Adipocyte (in vitro differentiated cells): ENCODE measurements around the gene ZNF689.

ENCODE experiments used
- DNase-seq: peaks from one replicate; pipeline ENCODE4 v3.0.0-alpha.2; 2015; ENCODE audit warnings: low read depth
- H3K27me3 ChIP-seq: replicated peaks from 2 replicates; pipeline ENCODE4 v1.7.0; 2013; ENCODE audit warnings: mild to moderate bottlenecking, low read length, moderate library complexity; ENCODE audit not compliant: control insufficient read depth, insufficient read depth
- H3K36me3 ChIP-seq: 2 replicates; pipeline ENCODE4 v1.7.0; 2013; ENCODE audit warnings: low read length, mild to moderate bottlenecking, moderate library complexity; ENCODE audit not compliant: control insufficient read depth, insufficient read depth, severe bottlenecking
- H3K4me1 ChIP-seq: 2 replicates; pipeline ENCODE4 v1.7.0; 2013; ENCODE audit warnings: mild to moderate bottlenecking, low read length, moderate library complexity; ENCODE audit not compliant: control insufficient read depth, insufficient read depth
- H3K4me3 ChIP-seq: 2 replicates; pipeline ENCODE4 v1.7.0; 2013; ENCODE audit warnings: mild to moderate bottlenecking, low read length, moderate library complexity
- H3K9ac ChIP-seq: 2 replicates; pipeline ENCODE4 v1.7.0; 2013; ENCODE audit warnings: mild to moderate bottlenecking, low read length, moderate library complexity
- H3K9me3 ChIP-seq: 2 replicates; pipeline ENCODE4 v1.7.0; 2013; ENCODE audit warnings: mild to moderate bottlenecking, low read length, moderate library complexity; ENCODE audit not compliant: control insufficient read depth

ZNF689 gene

GRCh38 chr16:30557957-30558788 lies 52.0 kb downstream of the ZNF689 start, which contains the start of gene ZNF764:
TSS of gene ZNF764 (minus strand) at chr16:30558374. CDS start at chr16:30558182, 192 bp downstream.
- Histone ChIP-seq H3K9ac (peak within 1 kb of the TSS; percentile 95), H3K4me1 (peaks cover 4% of the 10 kb centered on the region), H3K9me3 (no peaks in the 10 kb centered on the region), H3K27me3 (no peaks in the 10 kb centered on the region), H3K36me3 (peaks cover 14% of the 10 kb centered on the region), H3K4me3 (peak within 1 kb of the TSS; percentile 91)
- DNase-seq, result peak; percentile 100

DNA sequence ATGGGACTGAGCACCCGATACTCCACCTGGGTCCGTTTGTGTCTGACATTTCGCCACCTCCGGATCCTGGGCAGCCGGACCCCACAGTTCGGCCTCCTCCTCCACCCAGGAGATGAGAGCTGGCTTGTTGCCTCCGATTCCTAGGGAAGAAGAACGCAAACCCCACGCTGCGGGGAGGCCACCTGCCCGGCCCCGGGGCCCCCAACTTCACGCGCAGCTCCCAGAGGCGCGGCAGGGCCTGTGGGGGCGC lies 52.6 kb downstream of the ZNF689 start:
- Histone ChIP-seq H3K27me3 (no peaks in the 10 kb centered on the region), H3K9me3 (no peaks in the 10 kb centered on the region), H3K9ac (peak overlapping the region; percentile 95), H3K36me3 (peaks cover 14% of the 10 kb centered on the region), H3K4me3 (peak overlapping the region; percentile 91), H3K4me1 (peaks cover 4% of the 10 kb centered on the region)
- DNase-seq, result no peak

GRCh38 chr16:30556125-30556473 lies 54.1 kb downstream of the ZNF689 start:
- peaks cover 14% of the 10 kb centered on the region for H3K36me3 ChIP-seq
- no peaks in the 10 kb centered on the region for H3K9me3 ChIP-seq
- DNase-seq, result no peak
- no peaks in the 10 kb centered on the region for H3K27me3 ChIP-seq
- H3K4me1 ChIP-seq, result peaks cover 8% of the 10 kb centered on the region
- H3K9ac ChIP-seq, result no peak overlapping the region
- H3K4me3 ChIP-seq, result no peak overlapping the region

- Histone ChIP-seq H3K36me3 (peaks cover 14% of the 10 kb centered on the region), H3K4me3 (no peak overlapping the region), H3K9ac (no peak overlapping the region), H3K9me3 (no peaks in the 10 kb centered on the region), H3K4me1 (peaks cover 8% of the 10 kb centered on the region), H3K27me3 (no peaks in the 10 kb centered on the region)
- DNase-seq, result no peak
Observed at GRCh38 chr16:30555315-30556124, 54.7 kb downstream of the ZNF689 start.

- no peak for DNase-seq
- Histone ChIP-seq H3K4me3 (no peak overlapping the region), H3K36me3 (peaks cover 14% of the 10 kb centered on the region)
Observed at GRCh38 chr16:30554557-30555314, 55.5 kb downstream of the ZNF689 start.

DNA sequence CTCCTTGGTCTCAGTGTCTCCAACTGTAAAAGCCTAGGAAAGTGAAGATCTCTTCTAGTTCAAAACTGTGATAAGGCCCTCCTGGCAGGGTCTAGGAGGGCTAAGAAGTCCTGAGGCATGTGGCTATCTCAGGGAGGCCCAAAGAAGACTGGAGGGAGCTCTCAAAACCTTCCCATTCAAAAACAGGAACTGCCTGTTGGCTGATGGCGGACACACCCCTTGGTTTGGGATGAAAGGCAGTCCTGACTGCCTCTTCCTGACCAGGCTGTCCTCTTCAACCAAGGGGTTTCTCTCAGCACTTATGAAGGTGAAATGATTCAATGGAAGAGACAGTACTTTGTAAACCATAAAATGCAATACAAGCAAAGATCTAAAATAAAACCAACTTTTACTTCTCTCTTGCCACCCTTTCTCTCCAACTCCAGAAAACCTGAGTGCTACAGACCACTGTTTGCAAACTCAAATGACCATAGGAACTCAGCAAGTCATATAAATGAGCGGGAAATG lies 56.7 kb downstream of the ZNF689 start:
- no peaks in the 10 kb centered on the region for H3K27me3 ChIP-seq
- no peak overlapping the region for H3K9ac ChIP-seq
- no peak for DNase-seq
- H3K4me3 ChIP-seq, result no peak overlapping the region
- H3K4me1 ChIP-seq, result peaks cover 12% of the 10 kb centered on the region
- H3K9me3 ChIP-seq, result no peaks in the 10 kb centered on the region
- H3K36me3 ChIP-seq, result peaks cover 14% of the 10 kb centered on the region

More at GRCh38 chr16:30554557-30555314, 55.5 kb downstream of the ZNF689 start:
- Histone ChIP-seq H3K27me3 (no peaks in the 10 kb centered on the region), H3K4me1 (peaks cover 8% of the 10 kb centered on the region), H3K9me3 (no peaks in the 10 kb centered on the region), H3K9ac (no peak overlapping the region)

DNA sequence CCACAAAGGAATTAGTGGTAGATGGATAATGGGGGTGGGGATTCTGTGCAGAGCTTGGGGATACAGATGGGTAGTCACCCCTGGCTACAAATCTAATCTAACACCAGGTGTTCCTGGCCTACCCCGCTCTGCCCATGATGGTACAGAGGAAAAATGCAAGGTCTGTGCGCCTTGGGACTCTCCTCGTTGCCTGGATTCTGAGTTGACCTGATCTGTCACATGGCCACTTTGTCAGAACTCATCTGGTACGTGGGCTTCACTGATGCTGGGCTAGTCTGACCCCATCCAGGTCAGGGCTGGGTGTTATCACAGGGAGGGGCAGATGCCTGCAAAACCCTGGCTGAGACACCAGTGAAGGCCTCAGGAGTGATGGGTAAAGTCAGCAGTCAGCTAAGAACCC lies 57.2 kb downstream of the ZNF689 start:
- no peaks in the 10 kb centered on the region for H3K27me3 ChIP-seq
- DNase-seq, result no peak
- no peaks in the 10 kb centered on the region for H3K9me3 ChIP-seq
- H3K4me3 ChIP-seq, result no peak overlapping the region
- H3K4me1 ChIP-seq, result peaks cover 12% of the 10 kb centered on the region
- H3K9ac ChIP-seq, result no peak overlapping the region
- H3K36me3 ChIP-seq, result peaks cover 14% of the 10 kb centered on the region
